Upper lobe of left lung (tissue), 4 donors: Measurements from ENCODE around the gene DYSF.

Experiments
- CTCF ChIP-seq, 6 experiments: fragments of 450-650 bp in 4 of 6; fragments of 200-600 bp in 2 of 6; sonication (generic) in 2 of 6; IDR thresholded peaks; one replicate each; pipeline ENCODE4 v1.5.1; 2016 to 2019; ENCODE audit warnings: antibody characterized with exemption in 6 of 6
- POLR2A ChIP-seq, 4 donors: fragments of 450-650 bp; IDR thresholded peaks; one replicate each; pipeline ENCODE4 v1.5.1; 2016 to 2017; ENCODE audit warnings: antibody characterized with exemption in 4 of 4, mild to moderate bottlenecking in 2 of 4
- POLR2AphosphoS5 ChIP-seq, 2 donors: sonication (generic); formaldehyde crosslinking; IDR thresholded peaks; one replicate each; pipeline ENCODE4 v1.5.1; 2017; ENCODE audit warnings: antibody characterized with exemption in 2 of 2

GRCh38 chr2:71675296-71675695, 221.9 kb downstream of the DYSF start:
- TF ChIP-seq CTCF (IDR thresholded peaks at IDR 0.05) (peak in 1 of 6 experiments; percentile 14), POLR2A (IDR thresholded peaks at IDR 0.05) (no peak), POLR2AphosphoS5 (IDR thresholded peaks at IDR 0.05) (peak in 1 of 2 donors; percentile 16)
